IPS-NIHi7 (cell line): Measurements from ENCODE around the gene SMPD2.

Experiments
- DNase-seq: peaks from one replicate; pipeline ENCODE4 v3.0.0; 2012; ENCODE audit warnings: mixed read lengths; ENCODE audit errors: extremely low spot score

SMPD2 gene

DNA sequence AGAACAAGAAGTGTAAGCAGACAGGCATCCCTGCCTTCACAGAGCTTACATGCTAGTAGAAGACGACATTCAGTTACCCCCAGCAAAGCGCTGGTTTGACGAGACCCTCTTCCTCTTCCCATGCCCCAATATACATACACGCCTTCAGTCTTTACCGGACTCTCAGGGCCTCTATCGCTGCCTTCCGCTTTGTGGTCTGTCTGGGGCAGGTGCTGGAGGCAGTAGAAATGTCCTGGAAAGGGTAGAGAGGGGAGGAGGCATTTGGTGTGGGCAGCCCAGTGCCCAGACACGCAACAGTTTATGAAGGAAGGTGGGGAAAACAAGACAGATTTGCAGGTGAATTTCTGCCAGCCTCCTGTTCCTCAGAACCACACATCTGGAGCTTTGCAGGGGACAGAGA is 6.0 kb downstream of the SMPD2 start:
- DNase-seq = no peak

DNA sequence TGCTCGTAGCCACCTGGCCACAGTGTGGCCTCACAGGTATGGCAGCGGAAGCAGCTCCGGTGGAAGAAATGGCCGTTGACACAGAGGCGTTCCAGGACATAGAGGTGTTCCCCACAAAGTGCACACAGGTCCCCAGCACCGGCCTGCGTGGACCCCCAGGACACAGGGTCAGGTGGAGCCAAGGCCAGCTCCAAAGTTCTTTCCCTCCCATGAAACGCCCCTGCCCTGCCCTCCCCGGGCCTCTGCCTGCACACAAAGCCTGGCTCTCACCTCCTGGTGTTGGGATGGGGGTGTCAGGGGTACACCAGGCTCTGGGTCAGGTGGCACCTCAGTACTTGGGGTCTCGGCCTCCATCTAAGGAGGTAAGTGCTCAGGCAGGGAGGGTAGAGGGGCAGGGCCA is 6.6 kb downstream of the SMPD2 start:
- no peak for DNase-seq

DNA sequence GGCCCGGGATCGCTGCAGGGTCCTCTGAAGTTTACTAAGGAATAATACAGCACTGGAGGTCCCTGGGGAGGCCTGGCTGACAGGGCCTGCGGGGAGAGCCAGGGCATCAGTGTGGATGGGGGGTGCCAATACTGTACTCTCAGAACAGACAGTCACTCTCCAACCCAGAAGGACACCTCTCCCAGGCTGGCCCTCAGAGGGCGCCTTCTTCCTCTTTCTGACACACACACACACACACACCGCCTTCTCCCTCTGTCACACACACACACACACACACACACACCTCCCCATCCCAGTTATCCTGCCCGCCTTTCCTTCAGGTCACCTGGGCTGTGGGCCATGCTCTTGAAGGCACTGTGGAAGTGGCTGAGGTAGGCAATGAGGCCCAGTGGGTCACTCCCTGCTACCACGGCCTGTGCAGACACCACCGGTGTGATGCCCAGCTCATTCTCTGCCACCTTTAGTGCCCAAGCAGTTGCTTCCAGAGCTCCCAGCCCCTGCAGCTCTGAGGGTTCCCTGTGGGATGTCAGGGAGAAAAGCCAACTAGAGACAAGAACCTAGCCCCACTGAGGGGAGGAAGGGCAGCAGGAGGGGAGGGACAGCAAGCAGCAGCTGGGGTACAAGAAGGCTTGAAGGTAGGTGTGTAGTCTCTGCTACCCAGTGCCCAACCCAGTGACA is 7.5 kb downstream of the SMPD2 start:
- peak; percentile 18 for DNase-seq

DNA sequence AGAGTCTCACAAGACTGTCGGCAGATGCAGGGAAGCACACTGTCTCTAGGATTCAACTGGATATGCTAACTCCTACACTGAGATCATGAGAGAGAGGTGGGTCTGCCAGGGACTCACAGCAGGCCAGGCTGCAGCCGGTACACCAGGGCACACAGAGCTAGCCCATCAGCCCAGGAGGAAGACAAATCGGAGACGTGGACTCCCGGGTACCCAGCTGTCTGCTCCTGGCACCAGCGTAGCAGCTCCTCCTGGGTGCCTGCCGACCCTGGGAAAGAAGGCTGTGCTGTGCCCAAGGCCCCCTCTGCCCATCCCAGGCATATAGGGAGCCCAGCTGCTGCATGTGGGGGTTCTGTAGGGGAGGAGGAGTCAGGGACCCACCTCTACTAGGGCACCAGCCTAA is 8.1 kb downstream of the SMPD2 start:
- DNase-seq = no peak

DNA sequence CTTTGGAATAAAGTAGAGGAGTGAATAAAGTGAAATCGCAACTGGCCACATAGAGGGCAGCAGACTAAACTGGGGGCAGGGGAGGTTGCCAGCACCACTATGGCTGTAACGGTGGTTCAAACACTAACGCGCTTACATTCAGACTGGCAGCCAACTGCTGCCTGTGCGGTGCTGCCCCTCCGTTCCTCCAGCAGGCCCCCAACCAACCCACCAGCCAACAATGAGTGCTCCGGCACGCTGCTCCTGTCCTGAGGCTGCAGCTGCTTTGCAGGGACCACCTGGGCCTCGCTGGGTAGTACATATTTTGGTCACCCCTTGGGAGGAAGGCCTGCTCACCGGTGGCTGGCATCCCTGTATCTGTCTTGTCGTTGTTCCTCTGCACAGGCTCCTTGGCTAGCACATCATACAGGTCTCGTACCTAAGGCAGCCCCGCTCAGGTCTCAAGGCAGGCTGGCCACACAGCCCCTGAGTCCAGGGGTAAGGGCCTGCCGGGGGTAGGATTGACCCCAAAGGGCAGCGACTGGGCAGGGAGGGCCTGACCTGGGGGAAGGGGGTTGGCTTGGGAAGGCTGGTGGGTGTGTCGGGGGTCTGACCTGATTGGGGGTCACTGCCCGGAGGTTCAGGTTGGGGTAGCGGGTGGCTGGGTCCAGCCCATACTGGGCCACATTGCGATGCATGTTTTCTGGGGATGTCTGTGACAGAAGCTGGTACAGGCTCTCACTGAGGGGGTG is 8.7 kb downstream of the SMPD2 start:
- DNase-seq = no peak

DNA sequence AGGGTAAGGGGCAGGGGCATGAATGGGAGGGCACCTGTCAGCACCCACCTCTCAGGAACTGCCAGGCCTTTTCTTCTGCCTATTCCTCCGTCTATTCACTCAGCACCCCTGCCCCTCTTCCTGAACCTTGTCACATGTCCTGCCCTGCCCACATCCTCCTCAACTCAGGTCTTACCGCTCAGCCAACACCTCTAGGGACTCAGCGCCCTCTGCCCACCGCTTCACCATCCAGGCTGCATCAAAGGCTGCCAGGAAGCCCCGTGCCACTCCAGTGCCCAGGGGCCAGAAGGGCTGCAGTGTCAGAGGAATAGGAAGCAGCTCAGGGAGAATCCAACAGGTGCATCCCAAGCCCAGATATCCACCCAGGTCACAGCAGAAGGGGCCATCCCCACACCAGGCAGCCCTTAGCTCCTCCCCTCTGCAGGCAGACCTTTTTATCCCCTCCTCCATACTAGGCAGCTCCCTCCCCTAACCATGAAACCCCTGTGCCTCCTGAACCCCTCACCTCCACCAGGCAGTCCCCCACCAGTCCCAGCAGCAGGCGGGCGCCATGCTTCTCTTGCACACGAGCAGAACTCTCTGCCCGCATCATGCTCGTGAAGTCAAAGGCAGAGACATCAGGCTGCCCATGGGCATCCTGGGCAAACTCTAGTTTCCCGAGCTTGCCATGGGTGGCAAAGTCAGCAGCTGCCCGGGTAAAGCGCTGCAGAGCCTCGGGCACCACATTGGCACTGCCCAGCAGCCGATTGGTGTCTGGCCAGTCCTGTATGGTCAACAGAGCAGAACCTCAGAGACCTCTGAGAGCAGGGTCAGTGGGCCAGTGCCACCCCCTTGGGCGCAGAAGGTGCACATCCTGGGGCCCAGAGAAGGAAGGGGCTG is 9.5 kb downstream of the SMPD2 start:
- DNase-seq = no peak

DNA sequence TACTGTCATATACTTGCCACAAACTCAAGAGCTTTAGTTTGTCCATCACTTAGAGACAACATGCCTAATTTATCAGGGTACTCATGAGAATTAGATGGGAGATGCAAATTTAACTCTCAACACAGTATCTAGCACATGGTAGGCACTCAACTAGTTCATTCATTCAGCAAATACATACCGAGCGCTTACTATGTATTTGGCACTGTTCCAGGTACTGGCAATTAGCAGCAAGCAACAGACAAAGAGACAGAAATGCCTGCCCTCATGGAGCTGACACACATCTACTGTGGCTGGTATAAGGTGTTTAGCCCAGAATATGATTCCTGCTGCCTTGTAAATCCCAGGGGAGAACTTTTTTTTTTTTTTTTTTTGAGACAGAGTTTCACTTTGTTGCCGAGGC is 10.3 kb downstream of the SMPD2 start:
- DNase-seq = no peak

DNA sequence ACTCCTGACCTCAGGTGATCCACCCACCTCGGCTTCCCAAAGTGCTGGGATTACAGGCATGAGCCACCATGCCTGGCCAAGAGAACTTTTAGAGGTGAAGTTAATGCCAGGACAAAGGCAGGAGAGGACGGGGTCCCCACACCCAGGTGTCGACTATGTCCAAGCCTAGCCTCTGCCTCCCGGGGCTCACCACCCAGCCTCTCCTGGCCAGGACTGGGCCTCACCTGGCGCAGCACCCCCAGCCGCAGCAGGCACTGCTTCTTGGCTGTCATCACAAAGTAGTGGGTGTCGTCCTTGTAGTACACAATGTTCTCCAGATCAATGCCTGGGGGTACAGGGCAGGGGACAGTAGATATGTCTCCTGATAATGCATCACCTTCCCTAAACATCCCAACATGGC is 10.9 kb downstream of the SMPD2 start:
- DNase-seq = no peak

DNA sequence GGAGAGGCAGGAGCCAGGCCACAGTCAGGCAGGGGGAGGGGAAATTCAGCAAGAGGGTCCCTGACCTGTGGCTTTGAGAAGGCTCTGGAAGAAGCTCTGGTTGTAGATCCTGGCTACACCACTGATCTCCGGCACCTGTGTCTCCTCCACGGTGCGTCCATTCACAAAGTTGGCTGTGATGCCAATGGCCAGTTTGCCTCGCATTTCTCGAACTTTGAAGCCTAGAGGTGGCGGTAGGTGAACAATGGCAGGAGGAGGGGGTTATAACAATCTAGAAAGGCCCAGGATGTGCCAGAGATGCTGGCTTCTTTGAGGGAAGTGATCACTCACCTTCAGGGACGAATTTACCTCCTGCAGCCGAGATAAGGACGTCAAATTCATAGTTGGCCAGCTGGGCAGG is 11.7 kb downstream of the SMPD2 start:
- no peak for DNase-seq

DNA sequence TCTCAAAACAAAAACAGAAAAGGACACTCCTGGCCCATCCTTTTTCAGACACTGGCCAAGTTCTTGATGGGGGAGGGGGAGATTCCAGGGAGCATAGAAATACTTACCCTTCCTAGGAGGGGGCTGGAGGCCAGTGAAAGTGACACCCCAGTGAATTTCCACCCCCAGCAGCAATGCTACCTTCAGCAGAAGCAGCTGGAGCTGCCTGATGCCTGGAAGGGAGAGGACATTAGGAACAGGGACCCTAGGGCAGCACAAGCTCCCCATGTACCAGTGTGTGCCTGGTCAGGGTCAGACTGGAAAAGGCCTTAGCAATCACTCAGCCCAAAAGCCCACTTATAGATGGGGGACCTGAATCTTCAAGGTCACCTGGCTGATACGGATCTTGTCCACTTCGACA is 12.6 kb downstream of the SMPD2 start:
- no peak for DNase-seq

DNA sequence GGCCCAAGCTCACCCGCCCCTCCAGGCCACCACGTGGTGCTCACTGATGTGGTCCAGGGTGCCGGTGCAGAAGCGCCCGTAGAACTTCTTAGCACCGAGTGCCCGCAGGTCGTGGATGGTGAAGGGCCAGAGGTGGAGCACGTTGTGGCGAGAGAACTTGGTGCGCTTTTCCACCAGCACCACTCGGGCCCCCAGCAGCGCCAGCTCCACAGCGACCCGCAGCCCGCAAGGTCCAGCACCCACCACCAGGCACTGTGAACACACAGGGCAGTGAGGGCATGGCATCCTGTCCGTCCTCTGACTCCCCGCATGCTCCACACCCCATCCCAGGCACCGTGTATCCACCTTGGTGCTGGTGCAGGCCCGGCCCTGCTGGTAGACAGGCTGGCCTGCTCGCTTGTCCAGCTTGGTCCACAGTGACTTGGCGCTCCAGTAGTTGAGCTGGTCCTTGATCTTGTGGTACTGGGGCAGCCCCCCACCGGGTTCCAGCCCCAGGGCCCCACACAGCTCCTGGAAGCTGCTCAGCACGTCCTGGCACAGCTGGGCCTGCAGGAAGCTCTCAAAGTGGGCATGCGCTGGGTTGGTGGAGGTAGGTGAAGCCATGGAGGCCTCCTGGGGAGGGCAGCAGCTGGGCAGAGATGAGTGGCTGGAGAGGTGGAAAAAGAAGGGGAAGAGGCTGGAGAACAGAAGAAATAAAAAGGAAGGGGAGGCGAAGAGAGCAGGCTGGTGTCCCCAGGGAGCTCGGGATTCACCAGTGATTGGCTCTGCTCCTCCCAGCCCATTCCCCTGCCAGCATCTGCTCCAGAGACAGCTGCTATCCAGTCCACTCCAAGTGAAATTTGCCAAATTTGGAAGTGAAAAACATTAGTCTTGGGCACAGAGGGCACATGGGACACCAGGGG is 13.3 kb downstream of the SMPD2 start:
- no peak for DNase-seq

DNA sequence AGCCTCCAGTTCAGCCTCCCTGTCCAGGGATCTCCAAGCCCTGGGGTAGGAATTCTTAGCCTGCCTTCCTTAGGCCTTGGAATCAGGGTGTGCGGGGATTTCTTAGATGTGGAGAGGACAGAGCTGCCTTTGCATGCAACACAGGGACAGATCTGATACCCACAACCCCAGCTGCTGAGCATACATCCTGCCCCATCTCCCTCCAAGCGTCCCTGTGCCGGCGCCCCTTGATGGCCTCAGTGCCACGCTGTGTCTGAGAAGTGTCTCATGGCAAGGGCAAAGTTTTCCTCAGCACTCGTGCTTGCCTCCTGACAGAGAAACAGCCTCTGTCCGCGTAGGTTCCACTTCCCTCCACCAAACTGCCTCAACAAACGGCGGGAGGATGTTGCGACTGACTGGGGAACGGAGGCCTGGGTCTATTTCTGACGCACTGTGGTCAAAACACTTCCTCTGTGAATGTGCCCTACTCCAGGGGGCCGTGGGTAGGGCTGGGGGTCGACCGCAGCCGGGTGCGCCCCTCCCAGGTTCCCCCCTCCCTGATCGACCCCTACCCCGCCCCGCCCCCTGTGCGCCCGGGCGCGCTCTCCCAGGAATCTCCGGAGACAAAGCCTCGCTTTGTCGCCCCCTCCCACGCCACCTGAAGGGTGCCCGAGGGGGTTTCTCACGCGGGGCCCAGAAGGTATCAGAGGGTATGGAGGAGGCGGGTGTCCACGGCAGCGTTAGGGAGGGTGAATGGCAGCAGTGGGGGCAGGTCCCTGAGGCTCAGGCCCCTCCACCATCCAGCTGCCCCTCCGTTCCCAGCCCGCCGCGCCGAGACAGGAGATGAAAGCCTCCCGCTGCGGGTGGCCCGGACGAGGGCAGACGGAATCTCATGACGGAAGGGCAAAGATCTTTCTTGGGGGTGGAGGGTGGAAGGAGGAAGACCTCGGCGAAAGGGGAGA is 14.2 kb downstream of the SMPD2 start:
- peak; percentile 48 for DNase-seq

DNA sequence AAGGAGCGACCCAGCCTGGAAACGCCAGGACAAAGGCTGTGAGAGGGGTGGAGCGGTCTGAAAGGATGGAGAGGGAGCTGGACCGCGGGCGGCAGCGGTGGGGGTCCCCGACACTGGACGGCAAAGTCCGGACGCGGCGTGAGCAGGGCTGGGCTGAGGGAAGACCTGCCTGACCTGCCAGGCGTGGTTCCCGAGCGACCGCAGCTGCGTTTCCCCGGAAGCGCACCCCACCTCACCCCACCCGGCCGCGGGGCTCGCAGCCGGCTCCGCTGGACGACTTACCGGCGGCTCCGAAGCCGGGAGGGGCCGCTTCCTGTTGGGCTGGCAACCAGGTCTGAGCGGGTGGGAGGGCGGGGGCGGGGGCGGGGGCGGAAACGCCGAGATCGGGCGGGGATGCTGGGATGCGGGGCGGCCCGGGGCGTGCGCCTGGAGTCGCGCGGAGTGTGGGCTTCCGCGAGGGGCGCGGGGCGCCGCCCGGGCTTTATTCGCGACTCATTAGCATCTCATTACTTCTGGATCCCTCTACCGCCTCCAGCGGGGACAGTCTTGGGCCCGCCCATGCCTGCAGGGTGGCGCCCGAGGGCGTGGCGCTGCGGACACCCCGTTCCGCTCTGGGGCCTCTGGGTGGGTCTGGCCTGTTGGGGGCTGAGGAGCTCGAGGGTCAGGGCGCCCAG is 15.1 kb downstream of the SMPD2 start, which contains the start of gene MICAL1:
MICAL1 (minus strand) TSS at position 336 of the 674 bp plus-strand sequence. CDS start 1,576 bp downstream, outside the sequence.
- peak; percentile 75 for DNase-seq

DNA sequence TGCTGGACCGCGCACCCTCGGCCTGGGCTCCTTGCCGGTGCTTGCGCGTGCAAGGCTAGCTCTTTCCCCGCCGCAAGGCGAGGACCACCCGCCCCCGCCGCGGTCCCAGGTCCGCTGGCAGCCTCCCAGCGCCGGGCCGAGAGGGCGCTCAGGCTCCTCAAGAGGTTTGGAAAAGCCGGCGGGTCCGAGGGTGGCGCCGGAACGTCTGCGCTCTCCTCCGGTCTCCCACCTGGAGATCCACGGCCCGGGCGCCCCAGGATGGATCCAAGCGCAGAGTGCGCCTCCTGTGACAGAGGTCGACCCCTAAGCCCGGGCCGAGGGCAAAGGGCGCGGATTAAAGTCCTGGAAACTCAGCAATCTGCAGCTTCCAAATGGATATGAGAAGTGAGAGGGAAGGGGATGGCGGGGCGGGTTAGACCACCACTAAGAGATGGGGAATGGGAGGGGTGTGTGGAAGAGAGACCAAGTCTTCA is 15.6 kb downstream of the SMPD2 start:
- peak; percentile 55 for DNase-seq

DNA sequence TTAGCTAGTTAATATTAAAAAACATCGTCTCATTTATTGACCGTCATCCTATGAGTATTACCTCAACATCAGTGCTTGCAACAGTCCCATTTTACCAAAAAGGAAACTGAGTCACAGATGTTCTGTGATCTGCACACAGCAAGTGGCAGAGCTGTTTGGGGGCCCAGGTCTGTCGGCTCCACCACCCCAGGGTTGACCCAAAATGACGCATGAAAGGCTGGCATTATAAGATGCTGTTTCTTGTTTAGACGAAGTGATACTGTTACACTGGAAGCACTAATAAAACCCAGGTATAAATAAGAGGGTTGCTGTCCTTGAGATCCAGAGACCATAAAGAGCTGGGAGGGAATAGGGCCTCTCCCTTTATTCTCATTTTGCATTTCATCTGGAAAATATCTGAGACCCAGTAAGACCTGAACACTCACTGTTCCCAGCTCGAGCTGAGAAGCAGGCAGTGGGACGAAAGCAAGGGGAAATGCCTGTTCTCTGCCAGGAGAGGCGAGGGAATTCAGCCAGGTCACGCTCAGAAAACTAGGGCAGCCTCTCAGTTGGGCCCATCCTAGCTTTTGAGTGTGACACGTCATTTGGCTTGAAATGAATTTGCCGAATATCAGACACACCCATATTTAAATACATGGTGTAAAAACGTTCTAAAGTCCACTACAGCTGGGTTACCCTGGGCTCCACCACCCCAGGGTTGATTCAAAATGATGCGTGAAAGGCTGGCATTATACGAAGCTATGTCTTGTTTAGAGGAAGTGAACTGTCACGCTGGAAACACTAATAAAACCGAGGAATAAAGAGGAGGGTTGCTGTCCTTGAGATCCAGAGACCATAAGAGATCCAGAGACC is 16.4 kb downstream of the SMPD2 start:
- no peak for DNase-seq

DNA sequence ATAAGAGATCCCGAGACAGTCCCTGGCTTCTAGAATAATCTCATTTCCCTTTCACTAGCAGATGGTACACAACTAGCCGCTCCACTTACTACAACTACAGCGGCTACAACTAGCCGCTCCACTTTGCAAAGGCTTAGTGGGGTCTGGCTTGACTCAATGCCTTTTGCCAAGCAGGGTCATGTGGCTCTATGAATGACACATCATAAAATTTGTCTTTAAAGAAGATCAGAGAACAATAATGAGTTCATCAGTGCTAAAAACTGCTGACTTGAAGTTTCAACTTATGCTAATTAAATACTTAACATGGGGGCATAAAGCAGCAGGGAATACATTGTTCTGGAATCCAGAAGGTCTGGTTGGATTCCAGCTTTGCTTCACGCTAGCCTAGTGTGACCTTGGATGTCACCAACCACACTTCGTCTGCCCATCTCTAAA is 17.1 kb downstream of the SMPD2 start:
- DNase-seq = no peak

DNA sequence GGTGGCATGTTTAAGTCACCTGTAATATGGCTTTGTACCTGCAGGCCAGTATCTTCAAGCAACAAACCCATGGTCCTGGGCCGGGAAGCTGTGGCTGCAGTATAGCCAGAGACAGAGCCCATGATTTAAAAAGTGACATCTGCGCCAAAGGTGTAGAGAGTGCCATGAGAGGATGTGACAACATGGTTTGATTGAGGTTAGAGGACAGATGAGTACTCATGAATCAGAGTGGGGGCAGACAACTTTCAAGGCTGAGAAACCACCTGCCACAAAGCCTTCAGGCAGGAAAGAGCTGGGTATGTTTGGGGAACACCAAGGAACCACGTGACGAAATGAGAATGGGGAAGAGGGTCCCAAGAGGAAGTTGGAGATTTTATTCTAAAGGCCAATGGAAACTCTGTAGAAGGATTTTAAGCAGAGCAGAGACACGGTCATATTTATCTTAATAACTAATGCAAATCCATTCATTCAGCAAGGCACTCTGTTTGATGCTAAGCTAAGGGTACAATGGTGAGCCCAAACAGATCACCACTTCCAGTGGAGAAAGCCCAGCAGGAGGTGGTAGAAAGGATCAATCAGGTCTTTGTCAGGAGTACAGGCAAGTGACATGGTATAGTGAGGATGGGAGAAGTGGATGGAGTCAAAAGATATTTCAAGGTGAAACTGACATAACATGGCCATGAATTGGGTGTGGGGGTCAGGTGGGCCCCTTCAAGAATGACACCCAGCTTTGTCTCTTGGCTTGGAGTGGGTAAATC is 18.4 kb downstream of the SMPD2 start:
- DNase-seq = no peak
